ENCODE data around the gene FHIT.

FHIT gene

GRCh38 chr3:60756241-60757030, 494.8 kb downstream of the FHIT start:
- no peak for DNase-seq

- no peak for DNase-seq
These were observed 496.2 kb downstream of the FHIT start for GRCh38 chr3:60755094-60755493.

GRCh38 chr3:60754617-60755016, 496.6 kb downstream of the FHIT start:
- no peak for DNase-seq

- DNase-seq = no peak
These were observed 498.4 kb downstream of the FHIT start for GRCh38 chr3:60752809-60753208.

GRCh38 chr3:60746695-60747416, 504.4 kb downstream of the FHIT start:
- DNase-seq = no peak

GRCh38 chr3:60746043-60746638, 505.1 kb downstream of the FHIT start:
- DNase-seq = no peak

- no peak for DNase-seq
These were observed 507.6 kb downstream of the FHIT start for GRCh38 chr3:60743631-60744164.

- no peak for DNase-seq
These were observed 508.6 kb downstream of the FHIT start for GRCh38 chr3:60742606-60743145.

GRCh38 chr3:60737633-60738399, 513.4 kb downstream of the FHIT start:
- DNase-seq = no peak

GRCh38 chr3:60730371-60730770, 520.9 kb downstream of the FHIT start:
- no peak for DNase-seq

GRCh38 chr3:60729056-60729455, 522.2 kb downstream of the FHIT start:
- no peak for DNase-seq

- DNase-seq = no peak
These were observed 523.2 kb downstream of the FHIT start for GRCh38 chr3:60728006-60728405.

- DNase-seq = no peak
These were observed 530.5 kb downstream of the FHIT start for GRCh38 chr3:60720736-60721135.

GRCh38 chr3:60716573-60716972, 534.7 kb downstream of the FHIT start:
- no peak for DNase-seq

GRCh38 chr3:60708191-60708975, 542.9 kb downstream of the FHIT start:
- DNase-seq = no peak

GRCh38 chr3:60707452-60708020, 543.7 kb downstream of the FHIT start:
- no peak for DNase-seq

GRCh38 chr3:60703956-60704736, 547.1 kb downstream of the FHIT start:
- DNase-seq = no peak

- DNase-seq = no peak
These were observed 548.2 kb downstream of the FHIT start for GRCh38 chr3:60703008-60703407.

GRCh38 chr3:60698117-60698516, 553.1 kb downstream of the FHIT start:
- DNase-seq = no peak

- no peak for DNase-seq
These were observed 554.1 kb downstream of the FHIT start for GRCh38 chr3:60697132-60697531.

Measured in activated CD4-positive, CD25-positive, alpha-beta regulatory T cell (primary cell).